ENCODE results near the gene GUCD1.

GRCh38 chr22:24504956-24505736 is 49.8 kb downstream of the GUCD1 start:
- TF ChIP-seq CTCF (conservative IDR thresholded peaks at IDR 0.05; ENCODE audit: low read length) (no peak), EZH2phosphoT487 (IDR thresholded peaks at IDR 0.05; ENCODE audit: borderline replicate concordance, low read depth, low read length) (no peak)

Measured in OCI-LY7 (cell line).